ENCODE results near the gene KCNMB2.

KCNMB2 gene

DNA sequence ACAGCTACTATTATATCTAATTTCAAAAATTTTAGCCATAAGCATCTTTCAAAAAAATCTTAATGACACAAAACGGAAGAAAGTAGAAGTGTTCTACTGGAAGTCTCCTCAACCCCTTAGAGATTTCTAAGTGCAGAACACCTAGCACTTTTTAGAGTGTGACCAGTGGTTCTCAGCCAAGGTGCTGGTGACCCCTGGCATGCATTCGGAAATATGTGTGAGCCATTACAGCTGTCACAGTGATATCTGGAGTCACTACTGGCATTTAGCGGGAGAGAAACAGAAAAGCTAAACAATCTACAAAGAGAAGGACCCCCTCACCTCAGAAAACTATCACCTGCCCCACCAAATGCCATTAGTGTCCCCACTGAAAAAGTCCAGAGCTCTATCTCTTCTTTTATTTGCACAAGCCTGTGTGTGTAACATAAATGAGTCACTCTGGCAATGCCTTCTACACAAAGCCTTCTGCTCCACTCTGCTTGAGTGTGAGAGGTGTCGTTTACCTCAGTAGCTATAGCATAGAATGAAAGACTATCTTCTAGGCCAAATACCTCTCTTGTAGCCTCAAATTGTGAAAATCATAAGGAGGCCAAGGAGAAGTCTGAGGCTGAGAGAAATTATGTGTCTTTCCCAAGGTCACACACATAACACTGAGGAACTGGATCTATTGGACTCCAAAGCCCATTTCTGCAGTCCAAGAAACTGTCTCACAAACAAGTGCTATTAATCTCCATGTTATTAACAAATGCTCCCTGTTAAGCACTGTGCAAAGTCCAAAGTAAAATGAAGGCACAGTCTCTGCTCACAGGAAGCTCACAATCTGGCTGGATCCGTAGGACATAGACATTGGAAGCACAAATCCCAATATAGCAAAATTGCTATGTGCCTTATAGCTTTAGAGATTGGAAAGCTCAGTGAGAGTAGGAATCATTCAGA lies 28.5 kb upstream of the KCNMB2 start:
- no peak overlapping the region for H3K4me3 ChIP-seq (ENCODE audit: low read depth, low read length)

DNA sequence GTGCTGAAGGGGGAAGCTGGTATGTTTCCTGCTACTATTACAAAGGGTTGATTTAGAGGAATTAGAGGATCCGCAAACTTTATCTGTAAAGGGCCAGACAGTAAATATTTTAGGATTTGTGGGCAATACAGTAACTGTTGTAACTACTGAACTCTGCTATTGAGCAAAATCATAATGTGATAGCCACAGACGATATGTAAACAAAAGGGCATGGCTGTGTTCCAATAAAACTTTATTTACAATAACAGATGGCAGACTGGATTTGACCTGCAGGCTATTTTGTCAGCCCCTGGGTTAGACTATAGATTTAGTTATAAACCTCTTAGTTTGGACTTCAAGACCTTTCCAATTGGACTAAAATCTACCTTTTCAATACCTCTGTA lies 27.8 kb upstream of the KCNMB2 start:
- Histone ChIP-seq H3K4me3 (ENCODE audit: low read depth, low read length) (no peak overlapping the region), H3K9me3 (ENCODE audit: severe bottlenecking) (no peaks in the 10 kb centered on the region), H3K27ac (no peak overlapping the region), H3K36me3 (no peaks in the 10 kb centered on the region), H3K27me3 (ENCODE audit: insufficient read depth, low read depth, severe bottlenecking) (no peaks in the 10 kb centered on the region)
- TF ChIP-seq, protein P1, sequence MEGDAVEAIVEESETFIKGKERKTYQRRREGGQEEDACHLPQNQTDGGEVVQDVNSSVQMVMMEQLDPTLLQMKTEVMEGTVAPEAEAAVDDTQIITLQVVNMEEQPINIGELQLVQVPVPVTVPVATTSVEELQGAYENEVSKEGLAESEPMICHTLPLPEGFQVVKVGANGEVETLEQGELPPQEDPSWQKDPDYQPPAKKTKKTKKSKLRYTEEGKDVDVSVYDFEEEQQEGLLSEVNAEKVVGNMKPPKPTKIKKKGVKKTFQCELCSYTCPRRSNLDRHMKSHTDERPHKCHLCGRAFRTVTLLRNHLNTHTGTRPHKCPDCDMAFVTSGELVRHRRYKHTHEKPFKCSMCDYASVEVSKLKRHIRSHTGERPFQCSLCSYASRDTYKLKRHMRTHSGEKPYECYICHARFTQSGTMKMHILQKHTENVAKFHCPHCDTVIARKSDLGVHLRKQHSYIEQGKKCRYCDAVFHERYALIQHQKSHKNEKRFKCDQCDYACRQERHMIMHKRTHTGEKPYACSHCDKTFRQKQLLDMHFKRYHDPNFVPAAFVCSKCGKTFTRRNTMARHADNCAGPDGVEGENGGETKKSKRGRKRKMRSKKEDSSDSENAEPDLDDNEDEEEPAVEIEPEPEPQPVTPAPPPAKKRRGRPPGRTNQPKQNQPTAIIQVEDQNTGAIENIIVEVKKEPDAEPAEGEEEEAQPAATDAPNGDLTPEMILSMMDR (IDR thresholded peaks at IDR 0.05; ENCODE audit: low read depth, low read length) = no peak
- no peak for DNase-seq

More for the DNA sequence above, 28.5 kb upstream of the KCNMB2 start:
- Histone ChIP-seq H3K9me3 (ENCODE audit: severe bottlenecking) (no peaks in the 10 kb centered on the region), H3K36me3 (no peaks in the 10 kb centered on the region), H3K27me3 (ENCODE audit: insufficient read depth, low read depth, severe bottlenecking) (no peaks in the 10 kb centered on the region), H3K27ac (no peak overlapping the region)
- TF ChIP-seq, protein P1 (IDR thresholded peaks at IDR 0.05; ENCODE audit: low read depth, low read length) = no peak
- DNase-seq = no peak

- DNase-seq = no peak
- Histone ChIP-seq H3K36me3 (no peaks in the 10 kb centered on the region), H3K27me3 (ENCODE audit: insufficient read depth, low read depth, severe bottlenecking) (no peaks in the 10 kb centered on the region), H3K27ac (no peak overlapping the region), H3K4me3 (ENCODE audit: low read depth, low read length) (no peak overlapping the region), H3K9me3 (ENCODE audit: severe bottlenecking) (no peaks in the 10 kb centered on the region)
- TF ChIP-seq, protein P1 (IDR thresholded peaks at IDR 0.05; ENCODE audit: low read depth, low read length) = no peak
Measured at GRCh38 chr3:178510496-178510895, 25.7 kb upstream of the KCNMB2 start.

GRCh38 chr3:178512647-178513046 lies 23.6 kb upstream of the KCNMB2 start:
- Histone ChIP-seq H3K27me3 (ENCODE audit: insufficient read depth, low read depth, severe bottlenecking) (no peaks in the 10 kb centered on the region), H3K36me3 (no peaks in the 10 kb centered on the region), H3K27ac (no peak overlapping the region), H3K9me3 (ENCODE audit: severe bottlenecking) (no peaks in the 10 kb centered on the region), H3K4me3 (ENCODE audit: low read depth, low read length) (no peak overlapping the region)
- TF ChIP-seq, protein P1 (IDR thresholded peaks at IDR 0.05; ENCODE audit: low read depth, low read length) = no peak
- no peak for DNase-seq

- no peak for DNase-seq
- Histone ChIP-seq H3K36me3 (no peaks in the 10 kb centered on the region), H3K4me3 (ENCODE audit: low read depth, low read length) (no peak overlapping the region), H3K9me3 (ENCODE audit: severe bottlenecking) (no peaks in the 10 kb centered on the region), H3K27me3 (ENCODE audit: insufficient read depth, low read depth, severe bottlenecking) (no peaks in the 10 kb centered on the region), H3K27ac (no peak overlapping the region)
- TF ChIP-seq, protein P1 (IDR thresholded peaks at IDR 0.05; ENCODE audit: low read depth, low read length) = no peak
Measured at GRCh38 chr3:178513546-178514380, 22.5 kb upstream of the KCNMB2 start.

All from WERI-Rb-1 (cell line).